SK-N-SH treated with all-trans-retinoic acid at 6 μM for 48 hours (cell line): Measurements from ENCODE around the gene PPP2R5D.

ENCODE experiments used
- ATAC-seq: fragments of 200-7000 bp; cut with Tn5 transposase; 3 replicates; pipeline ENCODE4 v1.9.1; 2020; ENCODE audit warnings: mild to moderate bottlenecking, moderate library complexity
- ARNTL ChIP-seq: fragments of 450-650 bp; formaldehyde crosslinking; IDR thresholded peaks from 2 replicates; pipeline ENCODE4 v1.5.0; 2020; ENCODE audit warnings: low read depth, mild to moderate bottlenecking, moderate library complexity, borderline replicate concordance
- BACH2 ChIP-seq: fragments of 250-450 bp; sonication (Bioruptor Pico); IDR thresholded peaks from 2 replicates; pipeline ENCODE4 v1.9.0; 2021; ENCODE audit warnings: mild to moderate bottlenecking, borderline replicate concordance
- CSDC2 ChIP-seq: fragments of 250-450 bp; sonication (Bioruptor Pico); IDR thresholded peaks from 2 replicates; pipeline ENCODE4 v1.5.0; 2020; ENCODE audit warnings: mild to moderate bottlenecking, moderate library complexity
- CSRNP3 ChIP-seq: fragments of 250-450 bp; sonication (Bioruptor Pico); IDR thresholded peaks from 2 replicates; pipeline ENCODE4 v1.5.1; 2021; ENCODE audit warnings: mild to moderate bottlenecking, moderate library complexity
- ESRRG ChIP-seq: fragments of 250-450 bp; sonication (Bioruptor Pico); IDR thresholded peaks from 2 replicates; pipeline ENCODE4 v1.6.1; 2021; ENCODE audit warnings: mild to moderate bottlenecking
- GLIS3 ChIP-seq: fragments of 250-450 bp; sonication (Bioruptor Pico); IDR thresholded peaks from 2 replicates; pipeline ENCODE4 v1.5.0; 2020; ENCODE audit warnings: mild to moderate bottlenecking, moderate library complexity
- ISL1 ChIP-seq: fragments of 250-450 bp; sonication (Bioruptor Pico); IDR thresholded peaks from 2 replicates; pipeline ENCODE4 v2.1.2; 2022; ENCODE audit warnings: mild to moderate bottlenecking, moderate library complexity
- OSR1 ChIP-seq: fragments of 250-450 bp; sonication (Bioruptor Pico); IDR thresholded peaks from 2 replicates; pipeline ENCODE4 v1.8.0; 2022; ENCODE audit warnings: moderate library complexity, mild to moderate bottlenecking, inconsistent platforms
- POU6F1 ChIP-seq: fragments of 250-450 bp; sonication (Bioruptor Pico); IDR thresholded peaks from 2 replicates; pipeline ENCODE4 v1.8.0; 2021; ENCODE audit warnings: low read depth, mild to moderate bottlenecking, moderate library complexity, borderline replicate concordance
- PPARA ChIP-seq: fragments of 250-450 bp; sonication (Bioruptor Pico); IDR thresholded peaks from 2 replicates; pipeline ENCODE4 v1.5.0; 2020; ENCODE audit warnings: mild to moderate bottlenecking, borderline replicate concordance
- RARB ChIP-seq: fragments of 250-450 bp; sonication (Bioruptor Pico); IDR thresholded peaks from 2 replicates; pipeline ENCODE4 v1.8.0; 2021; ENCODE audit warnings: mild to moderate bottlenecking, moderate library complexity
- SNAI2 ChIP-seq: fragments of 250-450 bp; sonication (Bioruptor Pico); IDR thresholded peaks from 2 replicates; pipeline ENCODE4 v1.5.0; 2020; ENCODE audit warnings: mild to moderate bottlenecking, moderate library complexity
- TCF4 ChIP-seq: fragments of 250-450 bp; sonication (Bioruptor Pico); IDR thresholded peaks from 2 replicates; pipeline ENCODE4 v1.8.0; 2021; ENCODE audit warnings: mild to moderate bottlenecking, moderate library complexity, borderline replicate concordance
- TOX ChIP-seq: fragments of 250-450 bp; sonication (Bioruptor Pico); IDR thresholded peaks from 2 replicates; pipeline ENCODE4 v1.8.0; 2021; ENCODE audit warnings: mild to moderate bottlenecking, moderate library complexity, borderline replicate concordance
- ZFP3 ChIP-seq: fragments of 250-450 bp; sonication (Bioruptor Pico); IDR thresholded peaks from 2 replicates; pipeline ENCODE4 v1.5.0; 2020; ENCODE audit warnings: mild to moderate bottlenecking, moderate library complexity
- ZNF565 ChIP-seq: fragments of 450-650 bp; formaldehyde crosslinking; conservative IDR thresholded peaks from 2 replicates; pipeline ENCODE4 v1.5.0; 2020; ENCODE audit warnings: low read depth, mild to moderate bottlenecking, moderate library complexity
- ZNF8 ChIP-seq: fragments of 450-650 bp; formaldehyde crosslinking; IDR thresholded peaks from 2 replicates; pipeline ENCODE4 v1.5.0; 2020; ENCODE audit warnings: mild to moderate bottlenecking, moderate library complexity

The PPP2R5D gene

GRCh38 chr6:43053545-43054205 lies 69.3 kb downstream of the PPP2R5D start, which contains the start of gene CUL7:
TSS of gene CUL7 (minus strand) at chr6:43053851. CDS start at chr6:43052788, 1,063 bp downstream.
- no peak; the same call in 1 of the 2 replicates for TF ChIP-seq TCF4 (CRISPR knock-in tag)
- TF ChIP-seq GLIS3 (CRISPR knock-in tag): peak; percentile 93
- ATAC-seq: peak; percentile 98

- ATAC-seq: no peak
- no peak for TF ChIP-seq OSR1 (CRISPR knock-in tag)
- no peak for TF ChIP-seq BACH2 (CRISPR knock-in tag)
Observed at GRCh38 chr6:43054206-43054943, 70.0 kb downstream of the PPP2R5D start.

- ATAC-seq: no peak
- TF ChIP-seq CSDC2 (CRISPR knock-in tag) (no peak), ARNTL (CRISPR knock-in tag) (no peak), OSR1 (CRISPR knock-in tag) (no peak), ZNF8 (CRISPR knock-in tag) (no peak), ZFP3 (CRISPR knock-in tag) (no peak), PPARA (CRISPR knock-in tag) (no peak), POU6F1 (CRISPR knock-in tag) (no peak), SNAI2 (CRISPR knock-in tag) (no peak), RARB (CRISPR knock-in tag) (no peak)
Observed at GRCh38 chr6:43055966-43056365, 71.6 kb downstream of the PPP2R5D start.

- TF ChIP-seq OSR1 (CRISPR knock-in tag) (no peak), ZNF565 (no peak), CSRNP3 (CRISPR knock-in tag) (no peak), ARNTL (CRISPR knock-in tag) (no peak), ZNF8 (CRISPR knock-in tag) (no peak), ISL1 (CRISPR knock-in tag) (no peak), BACH2 (CRISPR knock-in tag) (no peak), TOX (no peak)
- no peak for ATAC-seq
Observed at GRCh38 chr6:43058531-43058930, 74.2 kb downstream of the PPP2R5D start.

GRCh38 chr6:43059168-43060033 lies 75.0 kb downstream of the PPP2R5D start, which contains the start of the genes KLC4 and MRPL2:
TSS of gene KLC4 (plus strand) at chr6:43059631. CDS start at chr6:43061336, 1,705 bp downstream.
TSS of gene MRPL2 (minus strand) at chr6:43059434. CDS start at chr6:43059381, 53 bp downstream.
- peak; percentile 97 for ATAC-seq
- TF ChIP-seq BACH2 (CRISPR knock-in tag): no peak

GRCh38 chr6:43060034-43060754 lies 75.8 kb downstream of the PPP2R5D start:
- ATAC-seq: peak; percentile 4
- TF ChIP-seq CSRNP3 (CRISPR knock-in tag) (no peak), ESRRG (CRISPR knock-in tag) (no peak)
